RCC 7860 (cell line): ENCODE data around the gene CEP164.

Experiments used
- DNase-seq: peaks from one replicate; pipeline ENCODE4 v3.0.0-alpha.2; 2015; ENCODE audit warnings: low spot score
- FAIRE-seq: peaks from 2 replicates; lab custom pipeline; 2012; peaks lifted over from hg19 to GRCh38; lab: Jason Lieb, UNC

Gene CEP164

DNA sequence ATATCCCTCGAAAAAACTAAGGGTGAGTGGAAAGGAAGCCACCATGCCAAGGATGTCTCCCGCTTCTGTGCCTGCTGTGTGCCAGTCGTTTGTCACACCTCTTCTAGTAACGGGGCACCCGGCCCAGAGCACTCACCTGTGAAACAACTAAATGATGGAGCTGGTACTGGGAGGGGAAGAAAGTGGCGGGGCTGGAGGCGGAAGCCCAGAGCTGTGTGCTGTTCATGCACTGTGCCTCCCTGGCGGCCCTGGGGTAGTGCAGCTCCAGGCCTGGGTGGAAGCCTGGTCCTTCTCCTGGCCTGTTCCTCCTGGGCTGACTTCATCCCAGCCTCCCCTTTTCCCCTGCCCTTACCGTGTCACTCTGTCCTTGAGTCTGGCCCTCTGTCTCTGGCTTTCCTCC lies 130.2 kb downstream of the CEP164 start:
- DNase-seq (no peak), FAIRE-seq (no peak)

GRCh38 chr11:117458275-117459122 lies 130.8 kb downstream of the CEP164 start:
- FAIRE-seq (no peak), DNase-seq (no peak)

DNA sequence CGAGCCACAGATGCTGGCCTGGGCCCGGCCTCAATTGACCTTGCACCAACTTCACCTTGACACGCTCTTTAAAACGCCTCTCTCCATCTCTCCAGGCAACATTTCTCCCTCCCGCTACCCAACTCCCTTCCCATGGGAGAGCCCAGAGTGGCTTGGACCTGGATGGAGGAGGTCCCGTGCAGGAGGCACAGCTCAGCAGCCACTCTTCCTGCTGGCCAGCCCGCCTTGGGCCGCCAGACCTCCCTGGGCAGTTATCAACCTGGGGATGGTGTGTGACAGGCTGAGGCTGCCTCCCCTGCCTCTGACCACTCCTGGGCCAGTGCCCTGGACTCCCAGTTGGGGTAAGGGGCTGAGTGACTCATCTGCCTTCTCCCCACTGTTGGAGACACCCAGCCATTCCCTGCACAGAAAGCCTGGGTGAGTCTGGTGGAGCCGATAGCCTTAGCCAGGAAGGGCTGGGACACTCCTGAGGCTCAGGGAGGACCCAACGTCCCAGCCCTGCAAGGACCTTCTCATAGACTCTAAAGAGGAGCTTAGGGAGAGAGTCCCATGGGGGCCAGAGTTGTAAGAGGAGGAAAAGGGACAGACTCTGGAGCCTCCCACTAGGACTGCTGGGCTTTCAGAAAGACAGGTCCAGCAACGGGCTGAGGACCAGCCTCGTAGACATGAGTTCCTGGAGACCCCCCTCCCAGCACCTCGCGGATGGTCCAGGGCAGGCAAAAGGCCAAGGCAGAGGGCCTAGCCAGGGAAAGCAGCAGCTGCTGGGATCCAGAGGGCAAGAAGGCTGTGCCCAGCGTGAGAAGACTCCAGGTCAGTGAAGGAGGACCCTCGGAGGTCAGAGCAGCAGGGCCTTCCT lies 131.7 kb downstream of the CEP164 start:
- DNase-seq = no peak
- no peak for FAIRE-seq

DNA sequence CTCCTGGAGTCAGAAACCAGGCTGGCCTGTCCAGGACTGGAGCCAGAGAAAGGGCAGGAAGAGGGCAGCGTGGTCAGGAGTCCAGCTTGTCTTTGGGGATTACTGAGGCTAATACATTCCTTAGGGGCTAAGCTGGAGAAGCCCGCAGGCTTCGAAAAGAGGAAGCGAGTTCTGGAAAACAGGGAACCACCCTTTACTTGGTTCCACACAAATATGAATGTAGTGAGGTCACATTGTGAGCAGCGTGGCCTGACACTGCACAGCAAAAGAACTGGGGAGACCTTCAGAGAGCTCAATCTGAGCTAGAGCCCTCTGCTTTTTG lies 132.3 kb downstream of the CEP164 start:
- no peak for FAIRE-seq
- no peak for DNase-seq

GRCh38 chr11:117461396-117462182 lies 133.9 kb downstream of the CEP164 start:
- no peak for FAIRE-seq
- no peak for DNase-seq

DNA sequence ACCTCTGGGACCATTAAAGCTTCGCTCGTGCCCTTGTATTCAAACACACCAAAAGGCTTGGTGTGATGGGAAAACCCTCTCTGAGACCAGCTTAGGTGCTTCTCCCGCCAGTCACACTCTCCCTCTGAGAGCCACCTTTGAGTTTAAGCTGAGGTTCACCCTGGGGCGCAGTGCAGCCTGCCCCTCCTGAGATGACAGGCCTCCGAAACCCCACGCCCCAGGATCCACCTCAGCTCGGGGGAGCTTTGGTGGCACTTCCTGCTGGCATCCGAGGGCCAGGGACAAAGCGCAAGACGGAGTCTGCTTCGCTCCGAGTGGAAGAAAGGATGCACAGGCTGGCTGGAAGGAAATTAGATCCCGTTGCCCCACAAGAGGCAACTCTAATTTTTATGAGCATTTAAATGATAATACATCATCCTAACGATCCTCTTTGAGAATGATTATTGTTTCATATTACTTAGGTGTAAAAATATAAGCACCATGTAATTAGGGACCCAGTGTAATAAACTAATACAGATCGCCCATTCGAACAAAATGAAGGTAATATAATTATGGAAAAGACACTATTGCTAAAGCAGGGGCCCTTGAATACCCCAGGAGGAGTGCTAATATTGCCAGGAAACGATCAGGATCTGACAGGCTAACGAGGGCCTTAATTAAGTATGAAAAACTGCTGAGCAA lies 134.7 kb downstream of the CEP164 start:
- FAIRE-seq (no peak), DNase-seq (no peak)

GRCh38 chr11:117462864-117463247 lies 135.2 kb downstream of the CEP164 start:
- FAIRE-seq (no peak), DNase-seq (no peak)
